ENCODE results near the gene TBC1D9. TPM values are rescaled to one million over a fixed set of nuclear protein-coding genes. Genes with fewer than 3 reads are reported as not detected.

The TBC1D9 gene
- total RNA-seq, 1 donor: 31.5 TPM

DNA sequence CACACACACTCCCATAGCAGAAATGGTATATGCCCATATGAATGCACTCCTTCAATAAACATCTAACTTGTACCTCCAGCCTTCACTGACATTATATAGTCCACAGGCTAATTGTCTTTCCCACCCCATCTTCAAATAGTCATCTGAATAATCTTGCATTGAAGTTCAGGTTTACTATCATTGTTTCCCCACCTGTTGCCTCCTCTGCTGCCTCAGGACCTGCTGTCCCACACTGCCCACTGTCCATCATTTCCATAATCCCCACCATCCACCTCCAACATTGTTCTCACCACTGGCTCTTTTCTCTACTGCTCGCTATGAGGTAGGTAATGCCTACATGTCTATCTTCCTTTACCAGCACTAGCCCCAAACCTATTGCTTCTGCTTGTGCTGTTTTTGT is 66.1 kb downstream of the TBC1D9 start:
- no peak for DNase-seq (ENCODE audit: low read depth)
- no peak overlapping the region for H3K4me3 ChIP-seq (ENCODE audit: low read depth, low read length)
- TF ChIP-seq CTCF (IDR thresholded peaks at IDR 0.05; ENCODE audit: insufficient read depth, low read depth, low read length): no peak

DNA sequence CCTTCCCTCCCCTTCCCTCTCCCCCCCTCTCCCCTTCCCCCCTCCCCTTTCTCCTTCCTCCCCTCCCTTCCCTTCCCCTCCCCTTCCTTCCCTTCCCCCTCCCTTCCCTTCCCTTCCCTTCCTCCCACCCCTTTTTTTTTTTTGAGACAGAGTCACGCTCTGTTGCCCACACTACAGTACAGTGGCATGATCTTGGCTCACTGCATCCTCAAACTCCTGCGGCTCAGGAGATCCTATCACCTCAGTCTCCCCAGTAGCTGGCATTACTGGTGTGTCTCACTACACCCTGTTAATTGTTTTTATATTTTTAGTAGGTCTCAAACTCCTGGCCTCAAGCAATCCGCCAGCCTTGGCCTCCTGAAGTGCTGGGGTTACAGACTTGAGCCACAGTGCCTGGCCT is 66.6 kb downstream of the TBC1D9 start:
- TF ChIP-seq CTCF (IDR thresholded peaks at IDR 0.05; ENCODE audit: insufficient read depth, low read depth, low read length): no peak
- no peak overlapping the region for H3K4me3 ChIP-seq (ENCODE audit: low read depth, low read length)
- DNase-seq (ENCODE audit: low read depth): no peak

DNA sequence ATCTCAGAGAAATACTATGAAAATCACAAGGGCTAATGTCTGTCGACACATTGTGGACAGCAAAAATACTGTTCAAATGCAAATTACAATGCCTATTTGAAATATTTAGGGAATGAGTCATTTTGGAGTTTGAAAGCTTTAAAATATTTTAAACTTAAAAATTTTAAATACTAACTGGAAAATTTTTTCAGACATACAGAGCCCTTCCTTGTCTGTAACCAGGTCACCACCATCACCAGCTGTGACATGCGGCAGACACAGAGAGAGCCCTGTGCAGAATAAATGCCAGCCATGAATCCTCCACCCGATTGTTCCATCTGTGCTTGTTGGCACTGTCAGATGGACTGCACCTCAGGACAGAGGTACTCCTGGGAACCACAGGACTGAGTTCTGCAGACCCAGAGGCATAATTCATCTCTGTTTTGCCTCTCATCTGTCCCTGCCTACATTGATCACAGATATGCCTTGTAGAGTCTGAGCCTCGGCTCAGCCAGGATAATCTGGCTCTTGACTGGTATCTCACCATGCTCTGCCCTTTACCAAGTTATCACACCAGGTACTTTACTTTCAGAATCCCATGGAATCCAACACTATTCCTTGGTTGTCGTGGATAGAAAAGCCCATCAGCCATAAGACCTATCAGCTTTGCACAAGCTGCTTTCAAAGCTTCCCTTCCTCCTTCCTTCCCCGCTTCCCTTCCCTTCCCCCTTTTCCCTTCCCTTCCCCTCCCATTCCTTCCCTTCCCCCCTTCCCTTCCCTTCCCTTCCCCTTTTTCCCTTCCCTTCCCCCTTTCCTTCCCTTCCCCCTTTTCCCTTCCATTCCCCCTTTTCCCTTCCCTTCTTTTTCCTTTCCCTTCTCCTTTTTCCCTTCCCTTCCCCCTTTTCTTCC is 67.2 kb downstream of the TBC1D9 start:
- no peak for TF ChIP-seq CTCF (IDR thresholded peaks at IDR 0.05; ENCODE audit: insufficient read depth, low read depth, low read length)
- H3K4me3 ChIP-seq (ENCODE audit: low read depth, low read length): no peak overlapping the region
- DNase-seq (ENCODE audit: low read depth): no peak

GRCh38 chr4:140686796-140687195 is 69.4 kb downstream of the TBC1D9 start:
- no peak for DNase-seq (ENCODE audit: low read depth)
- no peak overlapping the region for H3K4me3 ChIP-seq (ENCODE audit: low read depth, low read length)
- no peak for TF ChIP-seq CTCF (IDR thresholded peaks at IDR 0.05; ENCODE audit: insufficient read depth, low read depth, low read length)

DNA sequence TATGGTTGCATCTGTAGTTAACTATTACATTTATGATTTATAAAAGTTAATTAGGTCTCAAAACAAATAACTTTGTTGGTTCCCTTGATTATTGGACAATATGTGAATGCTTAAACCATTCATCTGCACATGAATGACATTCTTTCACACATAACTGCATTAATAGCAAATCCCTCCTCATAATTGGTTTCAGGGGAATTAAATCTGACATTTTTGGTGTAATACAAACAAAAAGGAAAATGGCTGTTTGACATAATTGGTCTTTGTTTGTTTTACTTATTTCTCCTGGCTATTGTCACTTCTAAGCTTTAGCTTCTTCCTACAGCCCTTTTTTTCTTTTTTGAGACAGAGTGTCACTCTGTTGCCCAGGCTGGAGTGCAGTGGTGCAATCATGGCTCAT is 71.9 kb downstream of the TBC1D9 start:
- TF ChIP-seq CTCF (IDR thresholded peaks at IDR 0.05; ENCODE audit: insufficient read depth, low read depth, low read length): no peak
- H3K4me3 ChIP-seq (ENCODE audit: low read depth, low read length): no peak overlapping the region
- no peak for DNase-seq (ENCODE audit: low read depth)

GRCh38 chr4:140681201-140681600 is 75.0 kb downstream of the TBC1D9 start:
- H3K4me3 ChIP-seq (ENCODE audit: low read depth, low read length): no peak overlapping the region
- DNase-seq (ENCODE audit: low read depth): no peak
- TF ChIP-seq CTCF (IDR thresholded peaks at IDR 0.05; ENCODE audit: insufficient read depth, low read depth, low read length): no peak

DNA sequence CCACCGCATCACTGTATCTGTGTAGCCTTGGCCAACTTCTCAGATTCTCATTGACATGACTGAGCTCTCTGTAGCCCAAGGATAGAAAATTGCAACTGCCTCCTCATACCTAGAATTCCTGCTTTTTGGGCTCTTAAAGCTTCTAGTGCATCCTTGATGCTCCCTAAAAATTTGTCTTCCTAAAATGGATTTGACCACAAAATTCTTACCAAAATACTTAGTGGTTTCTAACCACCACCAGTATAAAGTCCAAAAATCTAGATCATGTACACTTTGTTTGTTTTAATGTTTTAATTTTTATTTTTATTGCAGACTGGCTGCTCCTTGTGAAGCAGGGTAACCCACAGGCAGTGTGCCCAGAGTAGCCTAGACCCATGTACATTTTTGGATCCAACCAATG is 75.5 kb downstream of the TBC1D9 start:
- no peak for DNase-seq (ENCODE audit: low read depth)
- TF ChIP-seq CTCF (IDR thresholded peaks at IDR 0.05; ENCODE audit: insufficient read depth, low read depth, low read length): no peak

More for the DNA sequence above, 75.5 kb downstream of the TBC1D9 start:
- no peak overlapping the region for H3K4me3 ChIP-seq (ENCODE audit: low read depth, low read length)
